Stimulated activated naive CD8-positive, alpha-beta T cell treated with anti-CD3 and anti-CD28 coated beads, Interleukin-15, amount 100 ng/mL, for 72 hours (primary cell): ENCODE data around the gene UBAC2.
A peak's percentile ranks its signal among the peaks of the same experiment; 100 is the strongest.

Experiments used
- ATAC-seq: fragments of 150-1000 bp; cut with Tn5 transposase; 2 replicates; pipeline ENCODE4 v1.10.0; 2021; ENCODE audit warnings: mild to moderate bottlenecking, moderate library complexity
- DNase-seq, 2 donors: peaks; one replicate each; pipeline ENCODE4 v3.0.0; 2021 to 2022
- H3K27ac Mint-ChIP-seq, 2 donors: one replicate each; pipeline ENCODE4 v1.8.0; 2022; ENCODE audit warnings: mild to moderate bottlenecking in 2 of 2, mixed read lengths in 2 of 2, moderate library complexity in 2 of 2
- H3K27me3 Mint-ChIP-seq: one replicate; pipeline ENCODE4 v1.8.0; 2022; ENCODE audit warnings: mixed read lengths
- H3K4me1 Mint-ChIP-seq: one replicate; pipeline ENCODE4 v1.8.0; 2022; ENCODE audit warnings: mild to moderate bottlenecking, mixed read lengths
- H3K4me3 Mint-ChIP-seq, 2 donors: one replicate each; pipeline ENCODE4 v1.8.0; 2022; ENCODE audit warnings: mild to moderate bottlenecking in 2 of 2, mixed read lengths in 2 of 2, moderate library complexity in 1 of 2
- H3K9me3 Mint-ChIP-seq, 2 donors: one replicate each; pipeline ENCODE4 v1.8.0; 2022; ENCODE audit warnings: mixed read lengths in 2 of 2

UBAC2 gene

DNA sequence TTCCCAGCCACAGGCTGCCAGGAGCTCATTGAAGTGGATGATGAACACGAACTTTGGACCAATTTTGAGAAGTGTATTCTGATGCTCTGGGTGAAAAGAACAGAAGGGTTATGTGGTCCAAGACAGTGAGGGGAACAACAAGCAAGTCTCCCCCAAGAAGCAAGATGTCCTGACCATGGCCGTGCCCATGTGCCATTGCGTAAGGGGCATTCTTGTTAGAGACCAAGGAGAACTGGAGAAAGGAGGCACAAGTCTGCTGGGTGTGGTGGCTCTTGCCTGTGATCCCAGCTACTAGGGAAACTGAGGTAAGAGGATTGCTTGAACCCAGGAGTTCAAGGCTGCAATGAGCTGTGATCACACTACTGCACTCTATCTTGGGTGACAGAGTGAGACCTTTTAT lies 27.0 kb upstream of the UBAC2 start:
- Mint-ChIP-seq H3K27me3 (no peaks in the 10 kb centered on the region), H3K27ac (no peak overlapping the region), H3K9me3 (peaks cover 0 to 4% of the 10 kb centered on the region in 2 donors), H3K4me1 (peaks cover 42% of the 10 kb centered on the region), H3K4me3 (no peak overlapping the region)
- no peak for ATAC-seq
- DNase-seq, result no peak

DNA sequence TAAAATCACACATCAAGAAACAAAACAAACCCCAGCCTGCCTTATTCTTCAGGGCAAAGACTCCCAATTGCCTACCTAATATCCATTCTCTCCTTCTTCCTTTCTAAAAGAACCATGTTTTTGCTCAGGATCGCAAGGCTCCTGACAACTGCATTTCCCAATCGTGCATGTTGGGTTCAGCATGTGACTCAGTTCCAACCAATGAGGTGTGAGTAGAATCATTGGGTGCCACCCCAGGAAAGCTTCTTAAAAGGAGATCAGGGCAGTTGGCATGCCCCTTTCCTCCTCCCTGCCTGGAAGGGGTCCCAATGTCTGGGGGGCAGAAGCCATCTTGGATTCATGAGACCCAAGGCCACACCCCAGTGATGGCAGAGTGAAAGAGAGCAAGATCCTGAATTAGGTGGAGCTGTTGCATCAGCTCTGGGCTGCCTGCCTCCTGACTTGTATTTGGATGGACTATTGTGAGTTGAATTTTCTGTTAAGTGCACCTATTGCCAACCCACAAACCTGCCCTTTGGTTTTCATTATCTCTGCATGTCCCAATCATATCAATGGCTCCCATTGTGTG lies 26.0 kb upstream of the UBAC2 start:
- Mint-ChIP-seq H3K9me3 (peaks cover 0 to 4% of the 10 kb centered on the region in 2 donors), H3K27me3 (no peaks in the 10 kb centered on the region), H3K4me3 (no peak overlapping the region), H3K27ac (no peak overlapping the region), H3K4me1 (peaks cover 52% of the 10 kb centered on the region)
- ATAC-seq, result no peak
- DNase-seq, result no peak

DNA sequence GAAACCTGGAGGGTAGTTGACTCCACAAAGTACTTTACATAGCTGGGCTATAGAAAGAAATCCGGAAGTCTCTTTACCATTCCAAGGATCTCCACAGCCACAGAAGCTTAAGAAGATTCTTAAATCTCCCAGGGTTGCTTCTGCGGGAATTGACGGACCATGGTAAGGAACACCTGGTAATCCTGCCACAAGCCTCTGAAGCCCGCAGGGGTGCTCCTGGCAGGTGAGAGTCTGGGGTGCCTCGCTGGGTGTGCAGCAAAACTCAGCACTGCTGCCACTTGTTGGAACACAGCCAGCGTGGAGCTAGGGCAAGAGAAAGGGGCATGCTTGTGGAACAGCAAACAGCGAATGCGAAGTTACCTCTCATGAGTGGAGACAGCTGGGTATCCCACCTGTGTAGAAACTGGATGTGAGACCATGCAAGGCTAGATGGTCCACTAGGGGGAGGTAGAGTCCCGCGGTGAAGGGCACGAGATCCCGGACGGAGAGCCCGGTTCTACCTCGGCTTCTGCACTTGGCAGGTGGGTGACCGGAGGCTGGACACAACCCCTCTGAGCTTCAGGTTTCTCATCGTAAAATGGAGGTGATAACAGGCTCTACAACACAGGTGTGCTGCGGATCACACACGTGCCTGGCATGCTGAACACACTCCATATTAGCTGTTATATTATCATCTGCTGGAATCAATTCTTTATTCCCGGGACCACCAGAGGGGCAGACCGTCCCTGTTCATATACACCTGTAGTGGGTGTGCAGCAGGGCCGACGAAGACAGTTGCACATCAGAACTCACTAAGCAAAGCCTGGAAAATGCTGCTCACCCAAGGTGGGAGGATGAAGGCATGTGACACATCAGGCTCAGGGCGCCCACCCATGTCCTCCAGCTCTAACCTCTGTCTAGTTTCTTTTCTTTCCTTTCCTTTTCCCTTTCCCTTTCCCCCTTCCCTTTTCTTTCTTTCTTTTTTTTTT lies 24.1 kb upstream of the UBAC2 start:
- DNase-seq, result peak; percentile 78 to 79
- Mint-ChIP-seq H3K9me3 (peaks cover 0 to 5% of the 10 kb centered on the region in 2 donors), H3K27ac (peak overlapping the region in 1 of 2 donors; percentile 31), H3K4me1 (peaks cover 65% of the 10 kb centered on the region), H3K27me3 (no peaks in the 10 kb centered on the region), H3K4me3 (peak overlapping the region; percentile 67 to 75)
- peak; percentile 93 for ATAC-seq

DNA sequence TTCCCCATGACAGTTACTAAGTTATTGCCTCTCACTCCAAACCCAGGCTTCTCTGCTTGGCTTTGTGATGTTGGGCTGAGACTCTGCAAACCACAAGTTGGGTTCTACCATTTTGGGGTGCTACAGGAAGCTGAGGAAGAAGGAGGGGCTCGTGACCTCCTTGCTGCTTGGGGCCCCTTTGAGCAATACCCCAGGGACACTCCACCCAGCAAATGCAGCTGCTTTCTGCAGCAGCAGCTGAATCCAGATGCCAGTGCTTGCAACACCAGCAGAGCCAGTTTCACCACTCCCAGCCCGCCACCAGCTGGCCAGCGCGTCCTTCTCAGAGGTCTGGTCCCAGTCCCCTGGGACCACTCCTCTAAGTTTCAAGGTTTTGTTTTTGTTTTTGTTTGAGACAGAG lies 22.0 kb upstream of the UBAC2 start:
- ATAC-seq, result no peak
- H3K4me3 Mint-ChIP-seq, result no peak overlapping the region
- H3K27me3 Mint-ChIP-seq, result no peaks in the 10 kb centered on the region
- no peak overlapping the region for H3K27ac Mint-ChIP-seq
- H3K9me3 Mint-ChIP-seq, result peaks cover 0 to 5% of the 10 kb centered on the region in 2 donors
- peaks cover 49% of the 10 kb centered on the region for H3K4me1 Mint-ChIP-seq
- DNase-seq, result no peak

DNA sequence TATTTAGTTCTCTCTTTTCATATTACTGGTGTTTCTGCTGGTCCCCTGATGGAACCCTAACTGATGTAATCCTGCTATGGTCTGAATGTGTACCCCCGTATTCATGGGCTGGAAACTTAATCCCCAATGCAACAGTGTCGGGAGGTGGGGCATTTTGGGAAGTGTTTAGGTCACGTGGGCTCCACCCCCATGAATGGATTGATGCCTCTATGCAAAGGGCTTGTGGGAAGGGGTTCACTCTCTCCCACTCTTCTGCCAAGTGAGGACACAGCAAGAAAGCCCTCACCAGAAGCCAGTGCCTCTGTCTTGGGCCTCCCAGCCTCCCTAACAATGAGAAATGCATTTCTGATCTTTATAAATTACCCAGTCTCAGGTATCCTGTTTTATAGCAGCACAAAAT lies 21.2 kb upstream of the UBAC2 start:
- no peak for DNase-seq
- Mint-ChIP-seq H3K4me3 (no peak overlapping the region), H3K4me1 (peaks cover 49% of the 10 kb centered on the region), H3K9me3 (peaks cover 0 to 5% of the 10 kb centered on the region in 2 donors), H3K27me3 (no peaks in the 10 kb centered on the region), H3K27ac (no peak overlapping the region)
- no peak for ATAC-seq

DNA sequence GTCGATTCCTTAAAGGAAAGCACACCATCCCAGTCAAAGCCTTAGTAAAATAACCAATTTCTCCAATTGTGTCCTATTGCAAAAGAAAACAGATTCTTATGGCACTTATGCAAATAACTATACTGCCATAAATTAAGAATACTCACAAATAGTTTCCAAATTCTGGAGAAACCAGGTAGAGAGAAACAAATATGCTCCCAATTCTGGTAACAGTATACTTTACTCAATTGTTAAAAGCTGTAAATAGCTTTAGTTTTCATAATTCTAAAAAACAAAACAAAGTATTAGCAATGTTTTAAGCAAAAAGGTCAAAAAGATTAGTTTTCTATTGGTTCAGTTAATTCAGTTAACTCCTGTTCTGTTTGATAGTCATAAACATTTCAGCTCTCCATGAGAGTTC lies 18.2 kb upstream of the UBAC2 start:
- no peak for DNase-seq
- H3K27ac Mint-ChIP-seq, result no peak overlapping the region

DNA sequence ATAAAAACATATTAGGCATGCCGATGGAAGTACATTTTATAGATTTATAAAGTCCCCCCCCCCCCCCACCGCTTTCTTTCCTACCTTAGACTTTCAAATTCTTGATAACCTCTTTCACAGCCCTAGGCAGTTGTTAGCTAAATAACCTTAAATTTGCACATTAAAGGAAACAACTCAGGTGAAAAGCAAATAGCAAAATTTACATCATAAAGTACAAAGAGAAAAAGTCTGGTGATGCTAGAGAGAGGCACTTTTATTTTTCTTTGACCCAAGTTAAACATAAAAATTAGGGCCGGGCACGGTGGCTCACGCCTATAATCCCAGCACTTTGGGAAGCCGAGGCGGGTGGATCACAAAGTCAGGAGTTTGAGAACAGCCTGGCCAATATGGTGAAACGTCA lies 15.0 kb upstream of the UBAC2 start:
- Mint-ChIP-seq H3K4me1 (peaks cover 3% of the 10 kb centered on the region), H3K27me3 (no peaks in the 10 kb centered on the region), H3K9me3 (peaks cover 0 to 5% of the 10 kb centered on the region in 2 donors), H3K4me3 (no peak overlapping the region), H3K27ac (no peak overlapping the region)
- DNase-seq (no peak), ATAC-seq (no peak)

More for the DNA sequence above, 18.2 kb upstream of the UBAC2 start:
- no peak overlapping the region for H3K4me3 Mint-ChIP-seq
- H3K27me3 Mint-ChIP-seq, result no peaks in the 10 kb centered on the region
- ATAC-seq, result no peak
- peaks cover 0 to 5% of the 10 kb centered on the region in 2 donors for H3K9me3 Mint-ChIP-seq
- H3K4me1 Mint-ChIP-seq, result peaks cover 35% of the 10 kb centered on the region

DNA sequence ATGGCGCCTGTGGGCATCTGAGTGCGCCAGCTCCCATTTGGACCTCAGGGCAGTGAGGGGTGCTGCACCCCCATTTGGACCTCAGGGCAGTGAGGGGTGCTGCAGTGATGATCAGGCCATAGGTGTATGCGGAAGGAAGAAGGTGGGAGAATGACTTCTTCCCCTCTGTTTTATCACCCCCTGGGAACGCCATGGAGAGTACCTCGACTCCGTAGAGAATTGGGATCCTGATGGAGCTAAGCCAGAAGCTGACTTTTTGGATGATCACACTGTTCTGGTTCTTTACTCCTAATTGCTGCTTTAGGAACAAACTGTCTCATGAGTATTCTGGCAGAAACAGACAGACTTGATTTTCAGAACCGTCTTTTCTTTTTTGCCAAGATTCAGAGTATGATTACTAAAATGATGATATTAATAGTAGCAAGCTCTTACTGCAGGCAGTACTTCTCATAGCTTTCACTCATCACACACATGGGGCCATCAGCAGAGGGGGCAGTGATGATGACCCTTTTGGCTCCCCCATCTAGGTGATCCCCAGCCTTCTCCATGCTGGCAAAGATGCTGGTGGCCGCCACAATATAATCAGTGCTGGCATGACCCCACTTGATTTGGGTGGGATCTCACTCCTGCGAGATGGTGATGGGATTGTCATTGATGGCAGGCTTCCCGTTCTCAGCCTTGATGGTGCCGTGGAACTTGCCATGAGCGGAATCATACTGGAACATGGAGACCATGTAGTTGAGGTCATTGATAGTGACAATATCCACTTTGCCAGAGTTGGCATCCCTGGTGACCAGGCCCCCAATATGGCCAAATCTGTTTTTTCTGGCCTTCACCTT lies 10.3 kb upstream of the UBAC2 start:
- Mint-ChIP-seq H3K4me1 (peaks cover 17% of the 10 kb centered on the region), H3K9me3 (no peaks in the 10 kb centered on the region), H3K27ac (no peak overlapping the region), H3K27me3 (no peaks in the 10 kb centered on the region), H3K4me3 (no peak overlapping the region)
- ATAC-seq (no peak), DNase-seq (no peak)

DNA sequence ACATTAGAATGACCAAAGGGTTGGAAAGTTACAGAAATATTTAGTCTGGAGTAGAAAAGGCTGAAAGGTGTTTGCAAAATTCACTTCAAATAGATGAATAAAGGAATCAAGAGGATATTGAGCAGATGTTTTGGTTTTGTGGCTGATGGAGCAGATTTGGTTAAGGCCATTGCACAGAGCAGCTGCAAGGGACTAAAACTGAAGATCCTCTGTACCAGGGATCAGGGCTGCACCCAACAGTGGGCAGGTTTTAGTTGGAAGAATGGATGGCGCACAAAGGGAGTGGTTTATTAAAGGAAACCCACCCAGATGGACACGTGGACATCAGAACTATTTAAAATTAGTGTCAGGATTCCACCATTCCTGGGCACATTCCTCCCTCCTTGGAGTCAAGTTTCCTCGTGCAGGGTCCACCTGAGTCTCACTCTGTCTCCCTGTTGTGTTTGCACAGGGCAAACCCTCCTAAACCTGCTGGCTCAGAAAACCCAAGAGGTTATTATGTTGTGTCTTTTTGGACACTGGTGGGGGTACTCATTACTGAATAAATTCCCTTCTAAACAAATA lies 9.2 kb upstream of the UBAC2 start:
- Mint-ChIP-seq H3K27ac (no peak overlapping the region), H3K4me3 (no peak overlapping the region), H3K9me3 (no peaks in the 10 kb centered on the region), H3K4me1 (peaks cover 20% of the 10 kb centered on the region), H3K27me3 (no peaks in the 10 kb centered on the region)
- ATAC-seq (no peak), DNase-seq (no peak)

DNA sequence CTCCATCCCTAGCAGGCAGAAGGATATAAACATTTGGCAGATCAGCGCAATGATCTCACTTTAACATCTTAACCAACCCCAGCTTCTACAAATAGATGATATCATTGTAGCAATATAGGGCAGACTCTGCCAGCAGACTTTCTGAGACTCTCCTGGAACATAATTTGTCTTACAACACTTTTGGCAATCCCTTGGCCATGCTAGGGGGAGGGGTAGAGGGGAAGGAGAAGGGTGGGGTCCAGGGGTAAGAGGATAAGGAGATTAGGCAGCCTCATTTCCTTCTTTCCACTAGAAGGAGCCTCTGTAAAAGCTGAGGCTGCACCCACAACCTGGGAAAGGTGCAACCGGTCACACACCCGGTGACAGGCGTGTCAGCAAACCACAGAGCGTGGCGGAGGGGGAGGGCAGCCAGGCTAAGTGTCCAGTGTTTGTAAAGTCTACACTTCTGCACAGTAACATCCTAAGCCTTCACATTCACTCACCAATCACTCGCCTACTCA lies 8.7 kb upstream of the UBAC2 start:
- ATAC-seq, result no peak
- Mint-ChIP-seq H3K27me3 (no peaks in the 10 kb centered on the region), H3K27ac (peak overlapping the region in 1 of 2 donors; percentile 67), H3K9me3 (no peaks in the 10 kb centered on the region), H3K4me3 (no peak overlapping the region), H3K4me1 (peaks cover 25% of the 10 kb centered on the region)
- no peak for DNase-seq

DNA sequence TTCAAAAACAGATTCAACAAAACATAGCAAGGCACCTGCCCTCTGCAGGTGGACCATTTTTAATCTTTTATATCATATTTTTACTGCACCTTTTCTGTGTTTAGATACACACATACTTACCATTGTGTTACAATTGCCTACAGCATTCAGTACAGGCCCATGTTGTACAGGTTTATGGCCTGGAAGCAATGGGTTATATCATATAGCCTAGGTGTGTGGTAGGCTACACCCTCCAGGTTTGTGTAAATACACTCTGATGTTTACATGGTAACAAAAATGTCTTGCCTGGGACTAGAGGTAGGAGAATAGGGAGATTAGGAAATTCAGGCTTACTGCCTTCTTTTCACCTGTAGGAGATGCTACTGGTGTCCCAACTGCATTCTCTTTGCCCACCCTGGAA lies 8.2 kb upstream of the UBAC2 start:
- H3K9me3 Mint-ChIP-seq, result no peaks in the 10 kb centered on the region
- no peaks in the 10 kb centered on the region for H3K27me3 Mint-ChIP-seq
- no peak for ATAC-seq
- peaks cover 31% of the 10 kb centered on the region for H3K4me1 Mint-ChIP-seq
- H3K4me3 Mint-ChIP-seq, result no peak overlapping the region
- no peak for DNase-seq
- H3K27ac Mint-ChIP-seq, result no peak overlapping the region

DNA sequence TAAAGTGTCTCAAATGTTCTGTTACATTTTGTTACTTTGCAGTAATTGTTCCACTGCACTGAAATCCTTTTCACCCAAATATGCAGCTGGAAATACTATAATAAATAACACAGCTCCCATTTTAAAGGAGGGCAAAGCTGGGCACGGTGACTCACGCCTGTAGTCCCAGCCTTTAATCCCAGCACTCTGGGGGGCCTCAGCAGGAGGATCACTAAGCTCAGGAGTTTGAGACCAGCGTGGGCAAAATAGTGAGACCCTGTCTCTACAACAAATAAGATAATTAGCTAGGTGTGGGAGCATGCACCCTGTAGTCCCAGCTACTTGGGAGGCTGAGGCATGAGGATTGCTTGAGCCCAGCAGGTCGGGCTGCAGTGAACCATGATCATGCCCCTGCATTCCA lies 7.5 kb upstream of the UBAC2 start:
- no peak overlapping the region for H3K27ac Mint-ChIP-seq
- H3K27me3 Mint-ChIP-seq, result no peaks in the 10 kb centered on the region
- ATAC-seq, result no peak
- H3K4me1 Mint-ChIP-seq, result peaks cover 34% of the 10 kb centered on the region
- DNase-seq, result no peak
- no peaks in the 10 kb centered on the region for H3K9me3 Mint-ChIP-seq
- no peak overlapping the region for H3K4me3 Mint-ChIP-seq

DNA sequence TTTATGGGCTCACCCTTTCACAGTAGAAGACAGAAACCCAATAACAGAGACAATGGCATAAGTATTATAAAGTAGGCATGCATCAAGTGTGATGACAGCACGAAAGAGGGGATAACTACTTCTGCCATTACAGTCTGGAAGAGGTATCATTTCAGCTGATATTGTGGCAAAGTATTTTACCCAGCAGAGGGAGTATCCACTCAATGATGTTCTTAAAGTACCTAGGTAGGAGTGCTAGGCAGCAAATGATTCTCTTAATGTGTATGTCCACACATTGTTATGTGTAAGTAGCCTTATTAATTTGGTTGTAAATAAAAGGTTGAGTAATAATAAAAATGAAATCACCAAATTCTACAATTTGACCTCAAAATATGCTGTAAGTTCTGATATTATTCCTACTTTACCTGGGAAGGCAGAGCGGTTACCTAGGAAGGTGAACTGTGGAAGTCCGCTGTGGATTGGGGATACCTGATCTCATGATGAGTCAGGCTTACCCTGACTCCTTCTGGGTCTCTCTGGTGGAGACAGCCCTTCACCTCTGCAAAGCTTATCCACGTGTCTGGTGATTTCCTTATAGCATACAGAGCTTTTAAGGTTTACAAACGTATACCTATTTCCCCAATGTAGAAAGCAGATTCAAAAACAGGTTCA lies 4.1 kb upstream of the UBAC2 start:
- no peak for DNase-seq
- no peak overlapping the region for H3K4me3 Mint-ChIP-seq
- peaks cover 46% of the 10 kb centered on the region for H3K4me1 Mint-ChIP-seq
- no peak for ATAC-seq
- no peaks in the 10 kb centered on the region for H3K27me3 Mint-ChIP-seq
- no peaks in the 10 kb centered on the region for H3K9me3 Mint-ChIP-seq
- no peak overlapping the region for H3K27ac Mint-ChIP-seq

DNA sequence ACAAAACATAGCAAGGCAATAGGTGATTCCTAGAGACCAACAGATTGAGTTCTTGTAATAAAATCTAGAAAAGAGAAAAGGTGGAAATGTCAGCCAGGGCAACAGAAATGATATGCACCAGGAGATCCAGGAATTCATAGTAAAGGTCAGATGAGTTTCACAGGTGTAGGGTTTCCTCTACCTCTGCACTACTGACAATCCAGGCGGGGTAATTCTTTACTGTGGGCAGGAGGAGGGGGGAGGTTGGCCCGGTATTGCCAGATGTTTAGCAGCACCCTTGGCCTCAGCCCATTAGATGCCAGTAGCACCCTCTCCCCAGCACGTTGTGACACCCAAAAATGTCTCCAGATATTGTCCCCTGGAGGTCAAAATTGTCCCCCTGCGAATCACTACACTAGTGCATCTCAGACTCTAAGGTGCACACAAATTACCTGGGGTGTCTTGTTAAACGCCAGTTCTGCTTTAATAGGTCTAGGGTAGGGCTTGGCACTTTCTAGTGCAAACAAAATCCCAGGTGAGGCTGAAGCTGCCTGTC lies 3.5 kb upstream of the UBAC2 start:
- no peak overlapping the region for H3K27ac Mint-ChIP-seq
- H3K27me3 Mint-ChIP-seq, result no peaks in the 10 kb centered on the region
- H3K9me3 Mint-ChIP-seq, result no peaks in the 10 kb centered on the region
- no peak overlapping the region for H3K4me3 Mint-ChIP-seq
- no peak for DNase-seq
- ATAC-seq, result no peak
- H3K4me1 Mint-ChIP-seq, result peaks cover 44% of the 10 kb centered on the region
